DND-41 (cell line): ENCODE data around the gene TRAK1.

Source experiments
- CTCF ChIP-seq: IDR thresholded peaks from 2 replicates; pipeline ENCODE4 v1.5.1; 2012; ENCODE audit warnings: borderline replicate concordance, low read length, moderate library complexity, mild to moderate bottlenecking; ENCODE audit not compliant: poor library complexity, severe bottlenecking; ENCODE audit errors: extremely low read depth
- EZH2 ChIP-seq: IDR thresholded peaks from 3 replicates; pipeline ENCODE4 v1.6.1; 2012; ENCODE audit warnings: borderline replicate concordance, low read depth, mild to moderate bottlenecking, moderate library complexity, low read length, inconsistent platforms; ENCODE audit not compliant: severe bottlenecking

GRCh38 chr3:42174679-42175385 lies 83.7 kb downstream of the TRAK1 start:
- TF ChIP-seq CTCF (no peak), EZH2 (no peak)
